Activated naive CD4-positive, alpha-beta T cell treated with anti-CD3 and anti-CD28 coated beads, Interleukin-2, amount 10 ng/mL, durations not matched to agents 7 days and 5 days (primary cell): Measurements from ENCODE around the gene E2F7.

Source experiments
- CTCF ChIA-PET: fragments of 350-600 bp; sonication (Branson Sonifier 250); formaldehyde crosslinking; loops from one replicate; lab custom pipeline; 2021; ENCODE audit warnings: antibody characterized with exemption; lab: Charles Lee
- DNase-seq: peaks from one replicate; pipeline ENCODE4 v3.0.0-alpha.2; 2020
- H3K27ac Mint-ChIP-seq: one replicate; pipeline ENCODE4 v1.8.0; 2021; ENCODE audit warnings: mild to moderate bottlenecking, moderate library complexity, mixed read lengths
- H3K27me3 Mint-ChIP-seq: one replicate; pipeline ENCODE4 v1.8.0; 2021; ENCODE audit warnings: mild to moderate bottlenecking, mixed read lengths
- H3K36me3 Mint-ChIP-seq: one replicate; pipeline ENCODE4 v1.8.0; 2021; ENCODE audit warnings: mixed read lengths
- H3K4me1 Mint-ChIP-seq: one replicate; pipeline ENCODE4 v1.8.0; 2021; ENCODE audit warnings: mixed read lengths
- H3K4me3 Mint-ChIP-seq: one replicate; pipeline ENCODE4 v1.8.0; 2021; ENCODE audit warnings: mild to moderate bottlenecking, moderate library complexity, mixed read lengths
- H3K9me3 Mint-ChIP-seq: one replicate; pipeline ENCODE4 v1.8.0; 2021; ENCODE audit warnings: mixed read lengths

E2F7 gene

DNA sequence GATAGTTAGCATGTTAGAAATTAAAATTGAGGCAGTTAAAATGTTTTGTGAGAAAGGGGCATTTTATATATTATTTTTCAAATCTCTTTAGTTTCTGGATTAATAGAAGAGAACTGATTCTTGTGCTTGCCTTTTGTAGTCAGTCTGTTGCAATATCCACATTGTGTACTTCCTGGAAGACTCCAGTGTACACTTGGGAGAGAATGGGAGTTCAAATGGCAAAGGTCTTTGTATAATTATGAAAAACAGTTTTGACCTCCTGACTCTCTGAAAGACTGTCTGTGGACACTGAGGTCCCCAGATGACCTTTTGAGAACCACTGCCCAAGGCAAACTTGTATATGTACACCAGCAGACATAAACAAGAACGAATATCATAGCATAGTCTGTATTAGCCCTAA lies 12.1 kb downstream of the E2F7 start:
- Mint-ChIP-seq H3K36me3 (peaks cover 44% of the 10 kb centered on the region), H3K4me3 (no peak overlapping the region), H3K9me3 (no peaks in the 10 kb centered on the region), H3K27me3 (no peaks in the 10 kb centered on the region), H3K27ac (no peak overlapping the region), H3K4me1 (no peaks in the 10 kb centered on the region)
- no peak for DNase-seq
- CTCF ChIA-PET = no interaction called here

DNA sequence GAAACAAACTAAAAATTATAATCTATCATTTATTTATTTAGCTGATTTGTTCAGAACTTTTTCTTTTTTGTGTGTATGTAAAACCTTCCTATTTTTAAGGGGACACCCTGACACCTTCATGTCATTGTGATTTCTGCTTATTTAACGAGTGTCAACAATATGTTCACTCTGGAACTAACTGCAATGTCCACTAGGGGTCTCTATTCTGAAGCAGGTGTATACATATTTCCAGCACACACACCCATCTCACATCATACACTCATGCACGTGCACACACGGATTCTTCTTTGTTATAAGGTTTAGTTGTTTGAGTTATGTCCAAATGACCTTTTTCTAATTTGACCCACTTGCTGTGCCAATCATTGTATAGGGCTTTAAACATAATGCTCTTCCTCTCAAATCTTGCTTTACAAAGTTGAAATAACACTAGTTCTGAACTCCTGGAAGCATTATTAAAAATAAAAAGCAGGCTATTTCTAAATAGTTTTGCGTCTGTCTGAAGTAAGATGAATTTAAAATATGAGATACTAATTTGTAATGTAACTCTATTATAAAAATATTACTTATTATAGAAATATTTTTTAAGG lies 15.5 kb downstream of the E2F7 start:
- no peak overlapping the region for H3K27ac Mint-ChIP-seq
- H3K4me1 Mint-ChIP-seq = no peaks in the 10 kb centered on the region
- no peaks in the 10 kb centered on the region for H3K27me3 Mint-ChIP-seq
- no peak for DNase-seq
- CTCF ChIA-PET = interaction anchor here (1.0 to 2.6 kb wide), 6 partner anchors 8 to 877 kb away, joined by 3 to 14 read pairs (median 3); no protein-coding TSS in a partner anchor
- H3K9me3 Mint-ChIP-seq = no peaks in the 10 kb centered on the region
- H3K36me3 Mint-ChIP-seq = peaks cover 43% of the 10 kb centered on the region
- no peak overlapping the region for H3K4me3 Mint-ChIP-seq

DNA sequence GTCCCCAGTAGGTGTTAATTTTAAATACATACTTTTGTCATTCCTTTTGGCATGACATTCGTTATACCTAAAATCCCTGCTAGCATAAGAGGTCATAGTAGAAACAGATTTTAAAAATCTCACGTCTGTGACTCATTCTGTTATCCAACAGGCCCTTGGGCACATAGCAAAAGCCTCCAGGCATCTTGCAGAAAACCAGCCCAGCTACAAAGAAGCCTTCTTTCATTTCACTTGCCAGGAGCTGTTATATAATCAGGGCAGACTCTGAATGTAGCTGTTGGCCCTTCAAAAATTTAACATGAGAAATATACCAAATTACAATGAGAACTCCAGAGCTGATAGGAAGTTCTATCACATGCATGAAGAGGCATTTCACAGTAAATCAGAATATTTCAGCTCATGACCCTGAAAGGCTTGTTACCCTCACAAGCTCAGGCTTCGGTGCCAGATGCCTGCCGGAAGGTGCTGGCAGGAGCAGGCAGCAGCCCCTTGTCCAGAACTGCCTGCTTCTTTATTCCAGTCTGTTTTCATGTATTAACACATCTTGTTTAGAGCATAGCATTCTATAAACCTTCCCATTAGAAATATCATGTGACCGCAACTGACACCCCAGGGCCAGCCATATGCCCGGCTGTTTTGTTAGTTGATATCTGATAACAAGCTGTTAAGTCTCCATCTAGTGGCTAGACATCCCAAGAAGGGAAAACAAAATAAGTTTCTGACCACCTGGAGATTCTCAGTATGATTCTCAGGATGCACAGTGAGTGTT lies 17.8 kb downstream of the E2F7 start:
- Mint-ChIP-seq H3K27me3 (no peaks in the 10 kb centered on the region), H3K9me3 (no peaks in the 10 kb centered on the region), H3K27ac (no peak overlapping the region), H3K36me3 (peaks cover 38% of the 10 kb centered on the region), H3K4me3 (no peak overlapping the region), H3K4me1 (no peaks in the 10 kb centered on the region)
- no peak for DNase-seq
- CTCF ChIA-PET = interaction anchor here (1.3 to 1.7 kb wide), 2 partner anchors 11 to 15 kb away, joined by 3 to 6 read pairs; no protein-coding TSS in a partner anchor

DNA sequence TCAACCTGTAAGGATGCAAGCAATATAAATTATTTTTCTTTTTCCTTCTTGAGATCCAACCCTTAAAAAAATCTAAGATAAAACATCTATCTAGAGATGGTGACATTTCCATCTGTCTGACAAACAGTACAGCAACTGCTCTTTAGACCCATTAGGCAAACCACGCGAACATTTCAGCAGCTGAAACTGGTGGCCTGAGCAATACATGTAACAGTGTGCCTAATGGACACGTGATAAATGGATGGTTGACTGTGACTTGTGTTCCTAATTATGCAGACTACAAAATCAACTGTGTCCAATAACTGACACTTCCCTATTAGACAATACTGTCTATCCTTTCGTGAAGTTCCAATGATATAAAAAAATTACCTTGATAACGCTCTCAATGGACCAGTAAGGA lies 18.9 kb downstream of the E2F7 start:
- Mint-ChIP-seq H3K9me3 (no peaks in the 10 kb centered on the region), H3K4me3 (no peak overlapping the region), H3K4me1 (no peaks in the 10 kb centered on the region), H3K27ac (no peak overlapping the region), H3K36me3 (peaks cover 45% of the 10 kb centered on the region), H3K27me3 (no peaks in the 10 kb centered on the region)
- CTCF ChIA-PET = interaction anchor here (1.7 kb wide), 1 partner anchor 13 kb away, joined by 6 read pairs; no protein-coding TSS in a partner anchor
- no peak for DNase-seq

DNA sequence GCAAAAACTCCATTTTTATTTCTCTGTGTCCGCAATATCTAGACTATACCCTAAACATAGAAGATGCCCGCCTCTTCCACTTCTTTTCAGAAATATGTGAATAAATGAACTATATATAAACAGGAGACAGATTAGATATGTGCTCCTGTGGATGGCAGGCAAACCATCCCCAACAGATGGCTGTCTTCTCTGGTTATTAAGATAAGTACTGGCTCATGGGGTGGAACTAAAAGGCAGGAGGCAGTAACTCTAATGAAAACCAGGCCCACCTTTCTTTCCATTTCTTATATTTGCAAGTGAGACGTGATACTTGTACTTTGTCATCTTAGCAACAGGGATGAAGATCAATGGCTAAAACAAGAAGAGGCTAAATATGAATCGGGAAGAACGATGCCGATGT lies 20.2 kb downstream of the E2F7 start:
- CTCF ChIA-PET = no interaction called here
- Mint-ChIP-seq H3K27ac (no peak overlapping the region), H3K4me3 (no peak overlapping the region), H3K36me3 (peaks cover 57% of the 10 kb centered on the region), H3K27me3 (no peaks in the 10 kb centered on the region), H3K9me3 (no peaks in the 10 kb centered on the region), H3K4me1 (no peaks in the 10 kb centered on the region)
- no peak for DNase-seq

DNA sequence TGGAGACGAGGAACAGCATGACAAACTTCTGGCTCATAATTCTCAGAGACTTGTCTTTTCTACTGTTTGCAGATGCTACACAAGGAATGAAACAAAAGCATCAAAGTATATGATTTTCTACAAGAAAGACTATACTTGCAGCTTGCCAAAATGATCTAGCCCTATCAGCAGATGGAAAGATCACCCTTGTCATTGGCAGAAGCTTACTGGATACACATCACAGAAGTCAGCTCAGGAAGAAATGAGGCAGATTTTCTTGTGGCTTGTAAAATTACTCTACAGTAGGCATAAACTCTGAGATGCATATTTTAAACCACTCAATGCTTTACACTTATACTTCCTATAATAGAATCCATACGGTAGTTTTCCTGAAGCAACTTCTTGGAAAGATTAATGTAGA lies 20.6 kb downstream of the E2F7 start:
- Mint-ChIP-seq H3K9me3 (no peaks in the 10 kb centered on the region), H3K36me3 (peaks cover 62% of the 10 kb centered on the region), H3K27ac (no peak overlapping the region), H3K27me3 (no peaks in the 10 kb centered on the region), H3K4me3 (no peak overlapping the region), H3K4me1 (no peaks in the 10 kb centered on the region)
- CTCF ChIA-PET = no interaction called here
- DNase-seq = no peak

DNA sequence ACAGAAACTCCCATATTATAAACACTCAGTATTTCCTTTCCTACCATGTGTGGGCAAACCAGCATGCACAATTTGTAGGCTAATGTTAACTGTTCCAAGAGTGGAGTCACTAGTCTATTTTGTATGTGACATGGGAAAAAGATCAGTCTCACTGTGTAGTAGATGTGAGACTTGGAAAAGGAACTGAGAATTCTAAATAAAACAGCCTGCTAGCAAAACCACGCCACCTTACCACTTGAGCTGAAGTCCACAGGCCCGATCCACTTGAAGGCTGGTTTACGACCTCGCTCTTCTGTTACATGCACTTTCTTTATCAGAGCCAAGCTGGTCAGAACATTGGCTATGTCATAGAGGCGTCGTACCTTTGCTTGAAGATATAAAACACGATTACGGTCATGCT lies 22.5 kb downstream of the E2F7 start:
- CTCF ChIA-PET = interaction anchor here (1.0 kb wide), 1 partner anchor 8 kb away, joined by 3 read pairs; no protein-coding TSS in a partner anchor
- H3K27me3 Mint-ChIP-seq = no peaks in the 10 kb centered on the region
- no peaks in the 10 kb centered on the region for H3K4me1 Mint-ChIP-seq
- peaks cover 70% of the 10 kb centered on the region for H3K36me3 Mint-ChIP-seq
- no peak overlapping the region for H3K4me3 Mint-ChIP-seq
- peaks cover 8% of the 10 kb centered on the region for H3K9me3 Mint-ChIP-seq
- no peak for DNase-seq
- H3K27ac Mint-ChIP-seq = no peak overlapping the region

DNA sequence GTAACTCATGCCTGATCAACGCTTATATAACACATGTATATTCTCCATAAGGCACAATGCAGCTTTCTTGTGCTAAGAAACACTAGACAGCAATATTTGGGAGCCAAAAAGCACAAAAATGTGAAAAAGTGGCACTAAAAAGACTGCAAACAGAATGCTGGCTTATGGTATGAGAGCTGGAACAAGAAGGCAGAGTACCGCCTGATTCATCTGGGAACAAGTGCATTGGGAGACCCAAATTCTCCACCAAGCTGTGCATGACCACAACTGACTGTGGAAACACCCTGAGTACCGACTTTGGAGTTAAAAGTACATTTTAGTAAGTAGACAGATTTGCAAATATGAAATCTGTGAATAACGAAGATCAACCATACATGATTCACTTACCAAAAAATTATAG lies 25.1 kb downstream of the E2F7 start:
- no peak for DNase-seq
- Mint-ChIP-seq H3K27me3 (no peaks in the 10 kb centered on the region), H3K4me1 (no peaks in the 10 kb centered on the region), H3K9me3 (peaks cover 8% of the 10 kb centered on the region), H3K36me3 (peaks cover 74% of the 10 kb centered on the region), H3K27ac (no peak overlapping the region), H3K4me3 (no peak overlapping the region)
- CTCF ChIA-PET = no interaction called here

DNA sequence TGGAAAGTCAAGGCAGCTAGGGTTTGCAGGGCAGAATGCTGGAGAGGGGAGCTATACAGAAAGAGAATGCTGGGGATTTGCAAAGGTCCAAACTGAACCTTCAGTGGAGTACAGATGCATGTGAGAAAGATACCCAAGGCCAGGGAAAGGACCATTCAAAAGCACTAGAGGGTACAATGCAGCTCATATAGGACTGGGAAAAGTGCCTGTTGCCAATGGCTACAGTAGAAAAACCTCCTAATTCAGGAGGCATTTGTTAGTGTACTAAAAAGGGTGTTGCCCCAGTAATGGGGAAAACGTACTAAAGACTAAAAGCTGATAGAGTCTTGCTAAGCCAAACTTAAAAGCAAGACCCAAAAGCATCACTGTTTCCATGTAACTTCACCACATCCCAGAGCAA lies 30.1 kb downstream of the E2F7 start:
- CTCF ChIA-PET = interaction anchor here (1.0 kb wide), 1 partner anchor 24 kb away, joined by 3 read pairs; no protein-coding TSS in a partner anchor
- Mint-ChIP-seq H3K27ac (no peak overlapping the region), H3K4me3 (no peak overlapping the region), H3K27me3 (no peaks in the 10 kb centered on the region), H3K4me1 (no peaks in the 10 kb centered on the region), H3K9me3 (peaks cover 8% of the 10 kb centered on the region), H3K36me3 (peaks cover 64% of the 10 kb centered on the region)
- no peak for DNase-seq

DNA sequence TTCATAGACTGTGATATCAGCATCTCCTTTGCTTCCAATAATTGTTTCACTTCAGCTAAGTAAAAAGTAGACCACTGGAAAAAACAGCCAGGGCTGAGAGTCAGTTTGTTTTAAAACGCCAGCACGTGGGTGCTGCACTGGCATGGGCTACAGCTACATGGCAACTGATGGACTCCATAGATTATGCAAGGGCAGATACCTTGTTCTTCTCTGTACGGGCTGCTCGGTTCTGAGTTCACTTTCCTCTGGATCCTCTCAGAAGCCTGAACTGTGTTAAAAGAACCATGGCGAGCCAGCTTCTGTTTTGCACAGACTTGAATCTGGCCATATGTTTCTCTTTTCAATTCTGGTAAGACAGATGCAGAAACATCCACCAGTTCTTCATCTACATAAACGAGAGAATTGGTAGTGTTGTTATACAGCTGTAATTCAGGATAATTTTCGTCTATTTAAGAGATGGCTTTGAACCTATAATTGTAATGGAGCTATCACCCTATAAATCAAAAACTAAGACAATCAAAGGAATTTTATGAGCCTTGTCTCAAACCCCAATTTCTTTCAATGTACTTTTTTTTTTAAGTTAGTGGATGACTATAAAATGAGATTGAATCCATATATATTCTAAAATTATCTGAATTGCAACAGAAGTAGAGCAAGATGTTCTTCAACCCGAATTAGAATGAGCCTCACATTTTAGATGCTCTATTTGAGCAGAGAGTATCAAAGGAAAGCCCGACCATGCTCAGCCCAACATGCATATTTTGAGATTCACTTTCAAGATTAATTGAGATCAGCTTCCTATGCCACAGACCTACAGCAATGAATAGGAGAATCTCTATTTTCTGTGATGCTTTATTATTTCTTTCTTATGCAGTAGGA lies 31.5 kb downstream of the E2F7 start:
- no peak for DNase-seq
- CTCF ChIA-PET = interaction anchor here (1.1 kb wide), 1 partner anchor 23 kb away, joined by 4 read pairs; no protein-coding TSS in a partner anchor
- Mint-ChIP-seq H3K4me3 (no peak overlapping the region), H3K9me3 (peaks cover 5% of the 10 kb centered on the region), H3K27ac (no peak overlapping the region), H3K36me3 (peaks cover 58% of the 10 kb centered on the region), H3K4me1 (no peaks in the 10 kb centered on the region), H3K27me3 (no peaks in the 10 kb centered on the region)

DNA sequence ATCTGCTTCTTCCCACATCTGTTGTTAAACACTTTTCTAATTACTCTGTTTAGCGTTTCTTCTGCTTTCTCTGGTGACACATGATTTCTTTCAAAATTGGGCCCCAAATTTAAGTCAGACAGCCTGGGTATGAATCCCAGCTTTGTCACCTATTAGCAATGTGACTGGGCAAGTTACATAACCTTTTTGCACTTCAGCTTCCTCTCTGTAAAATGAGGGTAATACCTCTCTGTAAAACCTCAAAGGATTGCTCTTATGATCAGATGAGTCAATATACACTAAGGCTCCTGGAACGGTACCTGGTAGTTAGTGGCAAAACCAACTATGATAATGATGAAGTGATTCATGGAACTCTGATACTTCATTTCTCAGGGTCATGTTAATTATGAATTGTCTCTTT lies 33.0 kb downstream of the E2F7 start:
- Mint-ChIP-seq H3K27ac (no peak overlapping the region), H3K27me3 (no peaks in the 10 kb centered on the region), H3K9me3 (no peaks in the 10 kb centered on the region), H3K4me1 (no peaks in the 10 kb centered on the region), H3K36me3 (peaks cover 53% of the 10 kb centered on the region), H3K4me3 (no peak overlapping the region)
- DNase-seq = no peak
- CTCF ChIA-PET = interaction anchor here (0.9 to 1.3 kb wide), 2 partner anchors 15 to 22 kb away, joined by 3 to 4 read pairs; no protein-coding TSS in a partner anchor

DNA sequence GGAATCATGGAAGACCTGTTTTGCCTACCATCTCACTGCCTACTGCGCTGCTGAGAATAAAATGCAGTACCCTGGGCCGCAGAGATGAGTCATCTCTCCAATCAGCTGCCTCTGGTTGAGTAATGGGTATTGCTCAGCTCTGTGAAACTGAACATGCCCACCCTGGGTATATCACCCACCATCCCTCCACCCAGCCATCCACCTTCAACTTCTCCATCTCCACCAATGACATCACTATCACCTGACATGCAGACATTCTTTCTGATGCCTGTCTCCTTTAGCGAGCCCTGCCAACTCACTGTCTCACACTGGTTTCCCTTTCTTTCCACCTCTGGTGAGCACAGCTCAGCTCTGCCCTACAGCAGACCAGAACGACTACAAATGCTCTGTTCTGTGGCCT lies 33.6 kb downstream of the E2F7 start:
- Mint-ChIP-seq H3K4me3 (no peak overlapping the region), H3K27ac (no peak overlapping the region), H3K36me3 (peaks cover 49% of the 10 kb centered on the region), H3K27me3 (no peaks in the 10 kb centered on the region), H3K9me3 (no peaks in the 10 kb centered on the region), H3K4me1 (no peaks in the 10 kb centered on the region)
- DNase-seq = no peak
- CTCF ChIA-PET = interaction anchor here (1.3 kb wide), 1 partner anchor 21 kb away, joined by 4 read pairs; no protein-coding TSS in a partner anchor

DNA sequence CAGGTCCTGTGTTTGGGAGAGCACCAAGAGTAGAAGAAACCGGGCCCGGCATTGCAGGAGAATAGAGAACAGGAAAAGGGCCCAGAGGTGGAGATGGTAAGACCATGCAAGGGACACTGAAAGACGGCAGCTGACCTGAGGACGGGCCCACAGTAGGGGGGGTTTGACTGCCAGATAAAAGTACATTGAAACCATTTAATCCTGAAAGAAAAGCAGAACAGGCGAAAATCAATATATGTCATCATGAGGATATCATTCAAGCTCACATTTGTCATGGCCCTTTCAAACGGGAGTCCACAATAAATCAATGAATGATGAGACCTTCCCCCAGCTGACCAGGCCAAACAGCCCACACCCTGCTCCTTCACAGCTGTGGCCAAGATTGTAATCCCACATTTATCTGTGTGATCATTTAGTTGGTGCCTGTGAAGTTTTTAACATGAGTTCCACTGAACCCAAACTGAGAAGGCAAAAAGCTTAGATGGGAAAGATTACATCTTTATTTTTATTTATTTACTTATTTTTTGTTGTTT lies 39.5 kb downstream of the E2F7 start:
- no peak overlapping the region for H3K27ac Mint-ChIP-seq
- H3K4me1 Mint-ChIP-seq = no peaks in the 10 kb centered on the region
- H3K4me3 Mint-ChIP-seq = no peak overlapping the region
- peaks cover 41% of the 10 kb centered on the region for H3K36me3 Mint-ChIP-seq
- H3K9me3 Mint-ChIP-seq = no peaks in the 10 kb centered on the region
- H3K27me3 Mint-ChIP-seq = no peaks in the 10 kb centered on the region
- CTCF ChIA-PET = interaction anchor here (1.5 to 2.1 kb wide), 2 partner anchors 15 to 24 kb away, joined by 4 to 9 read pairs; no protein-coding TSS in a partner anchor
- no peak for DNase-seq

DNA sequence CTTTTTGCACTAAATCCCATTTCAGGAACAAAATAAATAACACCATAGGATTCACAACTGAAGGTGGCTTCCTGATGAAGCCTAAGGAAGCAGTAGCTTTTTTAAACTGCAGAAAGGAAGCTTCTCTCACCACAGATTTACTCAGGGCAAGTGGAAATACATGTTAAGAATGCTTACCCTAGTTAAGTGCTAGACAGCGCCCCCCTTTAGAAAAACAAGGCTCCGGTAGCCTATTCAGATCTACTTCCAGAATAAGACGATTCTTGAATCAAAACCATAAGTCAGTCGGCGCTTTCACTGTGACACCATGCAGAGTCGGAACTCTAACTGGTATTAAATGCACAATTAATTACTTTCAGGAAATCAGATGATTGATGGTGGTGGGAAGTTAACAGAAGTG lies 41.9 kb downstream of the E2F7 start:
- peaks cover 46% of the 10 kb centered on the region for H3K36me3 Mint-ChIP-seq
- CTCF ChIA-PET = no interaction called here
- no peaks in the 10 kb centered on the region for H3K27me3 Mint-ChIP-seq
- no peaks in the 10 kb centered on the region for H3K9me3 Mint-ChIP-seq
- H3K4me1 Mint-ChIP-seq = no peaks in the 10 kb centered on the region
- H3K27ac Mint-ChIP-seq = no peak overlapping the region
- H3K4me3 Mint-ChIP-seq = no peak overlapping the region
- DNase-seq = no peak
